Kidney epithelial cell (primary cell): ENCODE measurements around the gene CBARP. TPM values are rescaled to one million over a fixed set of nuclear protein-coding genes. Genes with fewer than 3 reads are reported as not detected.
A peak's percentile ranks its signal among the peaks of the same experiment; 100 is the strongest.
"Not testable (repeated sequence)": the region's sequence is repeated elsewhere in the genome, so short reads cannot be mapped to it uniquely, and the experiment has no call there.

ENCODE experiments used
- DNase-seq: peaks from one replicate; pipeline ENCODE4 v3.0.0-alpha.2; 2010; ENCODE audit warnings: low read depth
- H3K27me3 ChIP-seq: 2 replicates; pipeline ENCODE4 v1.6.0; 2011; ENCODE audit warnings: low read length; ENCODE audit not compliant: control insufficient read depth, insufficient read depth
- H3K36me3 ChIP-seq: 2 replicates; pipeline ENCODE4 v1.5.1; 2011; ENCODE audit warnings: low read length; ENCODE audit not compliant: control insufficient read depth, insufficient read depth
- H3K4me3 ChIP-seq: 2 replicates; pipeline ENCODE4 v1.5.1; 2011; ENCODE audit warnings: low read depth, mild to moderate bottlenecking, control low read depth, low read length
- CTCF ChIP-seq: IDR thresholded peaks from 2 replicates; pipeline ENCODE4 v1.5.1; 2011; ENCODE audit warnings: mild to moderate bottlenecking, moderate library complexity, low read length, control low read depth, inconsistent platforms; ENCODE audit not compliant: insufficient read depth, poor library complexity, severe bottlenecking
- total RNA-seq: library from RNA; depleted of rRNA; stranded (reverse); fragments of >200 nt; gene quantifications from 2 replicates; pipeline ENCODE4 v1.2.3, GENCODE V29; 2015

Gene CBARP
- total RNA-seq, 1 donor from 2014 or later, result 5.1 TPM

GRCh38 chr19:1205114-1206099 is 32.4 kb downstream of the CBARP start, which contains the start of gene STK11:
STK11 (plus strand) TSS chr19:1205778; CDS start chr19:1206914, 1,136 bp downstream.
- peak within 1 kb of the TSS; percentile 75 for H3K4me3 ChIP-seq
- no peak for TF ChIP-seq CTCF
- H3K27me3 ChIP-seq, result no peaks in the 10 kb centered on the region
- H3K36me3 ChIP-seq, result no peaks in the 10 kb centered on the region
- DNase-seq, result peak; percentile 73

GRCh38 chr19:1200614-1201013 is 37.2 kb downstream of the CBARP start:
- H3K4me3 ChIP-seq, DNase-seq, H3K27me3 ChIP-seq, H3K36me3 ChIP-seq: not testable (repeated sequence)

GRCh38 chr19:1199531-1199930 is 38.3 kb downstream of the CBARP start:
- DNase-seq, result no peak
- no peak for TF ChIP-seq CTCF
- Histone ChIP-seq H3K27me3 (no peaks in the 10 kb centered on the region), H3K36me3 (no peaks in the 10 kb centered on the region), H3K4me3 (no peak overlapping the region)

GRCh38 chr19:1189419-1189818 is 48.4 kb downstream of the CBARP start:
- Histone ChIP-seq H3K4me3 (no peak overlapping the region), H3K27me3 (no peaks in the 10 kb centered on the region), H3K36me3 (no peaks in the 10 kb centered on the region)
- DNase-seq, result peak; percentile 82
- no peak for TF ChIP-seq CTCF

GRCh38 chr19:1183543-1184172 is 54.1 kb downstream of the CBARP start:
- no peak for TF ChIP-seq CTCF
- Histone ChIP-seq H3K4me3 (no peak overlapping the region), H3K36me3 (no peaks in the 10 kb centered on the region), H3K27me3 (no peaks in the 10 kb centered on the region)
- peak; percentile 67 for DNase-seq

GRCh38 chr19:1182727-1183126 is 55.1 kb downstream of the CBARP start:
- TF ChIP-seq CTCF, result no peak
- no peak overlapping the region for H3K4me3 ChIP-seq
- no peaks in the 10 kb centered on the region for H3K27me3 ChIP-seq
- H3K36me3 ChIP-seq, result no peaks in the 10 kb centered on the region
- no peak for DNase-seq
